Ishikawa (cell line): ENCODE measurements around the gene PLEKHA6.

Source experiments
- CEBPB ChIP-seq: IDR thresholded peaks from 2 replicates; pipeline ENCODE4 v1.6.1; 2012
- EGR1 ChIP-seq: IDR thresholded peaks from 2 replicates; pipeline ENCODE4 v1.6.1; 2012
- EP300 ChIP-seq: IDR thresholded peaks from 2 replicates; pipeline ENCODE4 v1.6.1; 2012; ENCODE audit warnings: borderline replicate concordance
- REST ChIP-seq: IDR thresholded peaks from 2 replicates; pipeline ENCODE4 v1.6.1; 2012; ENCODE audit warnings: low read depth, mild to moderate bottlenecking
- TAF1 ChIP-seq: IDR thresholded peaks from 2 replicates; pipeline ENCODE4 v1.6.1; 2012; ENCODE audit warnings: low read depth, mild to moderate bottlenecking
- YY1 ChIP-seq: IDR thresholded peaks from 2 replicates; pipeline ENCODE4 v1.6.1; 2012; ENCODE audit warnings: low read depth

DNA sequence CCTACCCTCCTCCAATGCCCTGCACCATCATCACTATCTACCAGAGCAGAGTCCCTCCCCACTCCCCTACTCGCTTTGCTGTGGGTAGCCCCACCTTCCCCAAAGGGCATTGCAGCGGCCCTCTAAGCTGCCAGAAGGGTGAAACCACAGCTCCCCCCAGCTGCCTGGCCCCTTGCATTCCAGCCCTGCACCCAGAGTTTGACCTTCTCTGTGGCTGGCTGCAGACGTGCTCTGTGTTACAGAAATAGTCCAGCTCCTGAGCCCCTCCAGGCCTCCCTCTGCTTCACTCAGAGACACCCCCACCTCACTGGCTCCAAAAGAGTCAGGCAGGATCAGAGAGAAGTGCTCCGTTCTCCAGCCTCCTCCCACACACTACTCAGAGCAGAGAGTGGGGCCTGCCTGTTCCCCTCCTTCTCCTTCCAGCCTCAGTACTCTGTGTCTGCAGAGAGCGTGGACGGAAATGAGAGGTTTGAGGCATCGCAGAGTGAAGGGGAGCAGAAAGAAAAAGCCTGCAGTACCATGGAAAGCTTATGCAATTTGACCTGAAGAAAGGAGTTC, 63.2 kb downstream of the PLEKHA6 start:
- TF ChIP-seq EP300 (no peak), EGR1 (no peak), YY1 (no peak), CEBPB (no peak), TAF1 (no peak), REST (no peak)
